ENCODE data around the gene CNOT6L. TPM values are rescaled to one million over a fixed set of nuclear protein-coding genes. Genes with fewer than 3 reads are reported as not detected.
A peak's percentile ranks its signal among the peaks of the same experiment; 100 is the strongest.

CNOT6L gene
- total and polyA plus RNA-seq, 2 of the 13 experiments (the other 11 are each of a cell fraction or from before 2014, with no cell fraction given): 7.9 to 13.5 TPM

GRCh38 chr4:77818073-77818601 is 1.0 kb downstream of the CNOT6L start (continued):
- TF ChIP-seq FOXA1 (IDR thresholded peaks at IDR 0.05) (no peak), FOXA1 (CRISPR knock-in tag; IDR thresholded peaks at IDR 0.05) (peak; percentile 79), ZNF281 (CRISPR knock-in tag; IDR thresholded peaks at IDR 0.05; ENCODE audit: borderline replicate concordance) (no peak), ZHX1 (CRISPR knock-in tag; IDR thresholded peaks at IDR 0.05; ENCODE audit: low read depth) (no peak), ZNF234 (CRISPR knock-in tag; conservative IDR thresholded peaks at IDR 0.05) (0 out of 2 replicates have a peak, but pooled peaks have one; percentile 26), ZUFSP (CRISPR knock-in tag; IDR thresholded peaks at IDR 0.05; ENCODE audit: borderline replicate concordance) (no peak), HIC2 (CRISPR knock-in tag; IDR thresholded peaks at IDR 0.05; ENCODE audit: low read depth) (no peak), ZNF30 (CRISPR knock-in tag; IDR thresholded peaks at IDR 0.05) (no peak), ZBTB42 (CRISPR knock-in tag; IDR thresholded peaks at IDR 0.05) (no peak), MAFG (CRISPR knock-in tag; IDR thresholded peaks at IDR 0.05) (no peak), ZNF557 (CRISPR knock-in tag; IDR thresholded peaks at IDR 0.05) (no peak), SAP130 (CRISPR knock-in tag; IDR thresholded peaks at IDR 0.05; ENCODE audit: low read depth) (peak; percentile 84), DBP (CRISPR knock-in tag; IDR thresholded peaks at IDR 0.05; ENCODE audit: not compliant biosample characterization) (no peak), ZNF883 (CRISPR knock-in tag; IDR thresholded peaks at IDR 0.05; ENCODE audit: not compliant biosample characterization) (no peak), ZFX (CRISPR knock-in tag; IDR thresholded peaks at IDR 0.05; ENCODE audit: low read depth) (peak; percentile 32)
